GM23338 (cell line): ENCODE data around the gene INPP4B. TPM values are rescaled to one million over a fixed set of nuclear protein-coding genes. Genes with fewer than 3 reads are reported as not detected.

Experiments
- ATAC-seq: fragments of 200-7000 bp; cut with Tn5 transposase; 3 replicates; pipeline ENCODE4 v1.9.1; 2020
- DNase-seq: peaks from one replicate; pipeline ENCODE4 v3.0.0-alpha.2; 2015; ENCODE audit warnings: low spot score
- H2AFZ ChIP-seq: fragments of 200-600 bp; sonication (generic); 2 replicates; pipeline ENCODE4 v1.8.0; 2016; ENCODE audit warnings: antibody characterized with exemption, mild to moderate bottlenecking, moderate library complexity
- H3F3A ChIP-seq: fragments of 200-600 bp; sonication (generic); replicated peaks from 2 replicates; pipeline ENCODE4 v1.8.0; 2017; ENCODE audit warnings: antibody characterized with exemption, mixed run types, low read depth
- H3K27ac ChIP-seq: fragments of 200-600 bp; sonication (generic); 2 replicates; pipeline ENCODE4 v1.6.1; 2016; ENCODE audit warnings: low read depth
- H3K27me3 ChIP-seq: fragments of 200-600 bp; sonication (generic); 2 replicates; pipeline ENCODE4 v1.8.0; 2016; ENCODE audit warnings: mild to moderate bottlenecking, mixed run types, moderate library complexity; ENCODE audit not compliant: insufficient read depth
- H3K36me3 ChIP-seq: fragments of 200-600 bp; sonication (generic); 2 replicates; pipeline ENCODE4 v1.8.0; 2016; ENCODE audit warnings: mild to moderate bottlenecking; ENCODE audit not compliant: insufficient read depth
- H3K4me1 ChIP-seq: fragments of 200-600 bp; sonication (generic); 2 replicates; pipeline ENCODE4 v1.8.0; 2016; ENCODE audit warnings: mild to moderate bottlenecking, moderate library complexity; ENCODE audit not compliant: insufficient read depth
- H3K4me2 ChIP-seq: fragments of 200-600 bp; sonication (generic); 2 replicates; pipeline ENCODE4 v1.7.1; 2017; ENCODE audit warnings: mixed run types
- H3K4me3 ChIP-seq: fragments of 200-600 bp; sonication (generic); 2 replicates; pipeline ENCODE4 v1.6.1; 2016; ENCODE audit warnings: mixed run types
- H3K79me2 ChIP-seq: fragments of 200-600 bp; sonication (generic); replicated peaks from 2 replicates; pipeline ENCODE4 v1.8.0; 2017; ENCODE audit warnings: mild to moderate bottlenecking; ENCODE audit not compliant: insufficient read depth
- H3K9me2 ChIP-seq: fragments of 200-600 bp; sonication (generic); 2 replicates; pipeline ENCODE4 v1.8.0; 2017; ENCODE audit not compliant: insufficient read depth
- H4K20me1 ChIP-seq: fragments of 200-600 bp; sonication (generic); replicated peaks from 2 replicates; pipeline ENCODE4 v1.8.0; 2017; ENCODE audit warnings: mild to moderate bottlenecking; ENCODE audit not compliant: insufficient read depth
- H3K27ac Mint-ChIP-seq: 2 replicates; pipeline ENCODE4 v1.8.0; 2020; ENCODE audit warnings: inconsistent platforms, mild to moderate bottlenecking, moderate library complexity, mixed read lengths
- H3K27me3 Mint-ChIP-seq: 3 replicates; pipeline ENCODE4 v1.8.0; 2022; ENCODE audit warnings: low read depth, mild to moderate bottlenecking, moderate library complexity, mixed read lengths, inconsistent platforms; ENCODE audit not compliant: insufficient read depth, poor library complexity
- H3K36me3 Mint-ChIP-seq: 3 replicates; pipeline ENCODE4 v1.8.0; 2021; ENCODE audit warnings: low read depth, mild to moderate bottlenecking, inconsistent platforms, moderate library complexity, mixed read lengths
- H3K4me1 Mint-ChIP-seq: 3 replicates; pipeline ENCODE4 v1.8.0; 2020; ENCODE audit warnings: mild to moderate bottlenecking, inconsistent platforms, mixed read lengths
- H3K4me3 Mint-ChIP-seq: 3 replicates; pipeline ENCODE4 v1.8.0; 2021; ENCODE audit warnings: moderate library complexity, mild to moderate bottlenecking, inconsistent platforms, mixed read lengths
- H3K9me3 Mint-ChIP-seq: 3 replicates; pipeline ENCODE4 v1.8.0; 2020; ENCODE audit warnings: moderate library complexity, mild to moderate bottlenecking, inconsistent platforms, mixed read lengths
- CREB1 ChIP-seq: fragments of 250-450 bp; sonication (Bioruptor Pico); IDR thresholded peaks from 2 replicates; pipeline ENCODE4 v1.5.0; 2020; ENCODE audit warnings: low read depth, mild to moderate bottlenecking, moderate library complexity
- EZH2 ChIP-seq: fragments of 200-600 bp; sonication (generic); IDR thresholded peaks from one replicate; pipeline ENCODE4 v1.8.0; 2017; ENCODE audit warnings: antibody characterized with exemption, mild to moderate bottlenecking, low read depth; ENCODE audit not compliant: unreplicated experiment
- EZH2phosphoT487 ChIP-seq: fragments of 200-600 bp; sonication (generic); IDR thresholded peaks from one replicate; pipeline ENCODE4 v1.8.1; 2018; ENCODE audit warnings: antibody characterized with exemption; ENCODE audit not compliant: unreplicated experiment
- JUNB ChIP-seq: IDR thresholded peaks from one replicate; pipeline ENCODE4 v1.6.1; 2016; ENCODE audit warnings: antibody characterized with exemption; ENCODE audit not compliant: unreplicated experiment
- NANOG ChIP-seq: IDR thresholded peaks from 2 replicates; pipeline ENCODE4 v1.6.1; 2016; ENCODE audit warnings: antibody characterized with exemption, borderline replicate concordance
- POLR2AphosphoS5 ChIP-seq: IDR thresholded peaks from 2 replicates; pipeline ENCODE4 v1.6.1; 2016; ENCODE audit warnings: antibody characterized with exemption, low read depth
- STAT1 ChIP-seq: IDR thresholded peaks from one replicate; pipeline ENCODE4 v1.6.1; 2016; ENCODE audit warnings: antibody characterized with exemption; ENCODE audit not compliant: unreplicated experiment
- ZNF114 ChIP-seq: fragments of 250-450 bp; sonication (Bioruptor Pico); IDR thresholded peaks from 2 replicates; pipeline ENCODE4 v1.5.0; 2020; ENCODE audit warnings: mild to moderate bottlenecking, moderate library complexity
- polyA plus RNA-seq: library from polyadenylated mRNA; unstranded; fragments of >200 nt; fragmentation: Nextera tagmentation; extraction: Ambion mirVana; gene quantifications from 2 replicates; pipeline ENCODE4 v1.2.1, GENCODE V29; 2016
- total RNA-seq: library from RNA; depleted of rRNA; stranded (reverse); fragments of >200 nt; shearing (Covaris generic); gene quantifications from 2 replicates; pipeline ENCODE4 v1.2.3, GENCODE V29; 2014
- TF ChIP-seq, protein P1 (sequence below), 2 experiments: fragments of 200-600 bp in 1 of 2; sonication (generic) in 1 of 2; conservative IDR thresholded peaks; 2 replicates each; pipeline versions ENCODE4 v1.5.1 to v1.6.1; 2016 to 2017; ENCODE audit warnings: antibody characterized with exemption in 2 of 2, low read depth in 2 of 2, mild to moderate bottlenecking in 2 of 2, moderate library complexity in 1 of 2
- TF ChIP-seq, protein P2 (sequence below): IDR thresholded peaks from one replicate; pipeline ENCODE4 v1.6.1; 2018; ENCODE audit warnings: antibody characterized with exemption; ENCODE audit not compliant: unreplicated experiment
- TF ChIP-seq, protein P3 (sequence below): IDR thresholded peaks from 2 replicates; pipeline ENCODE4 v1.6.1; 2016; ENCODE audit warnings: antibody characterized with exemption

The INPP4B gene
- total and polyA plus RNA-seq, 2 experiments from 2014 or later: 0.11 to 0.14 TPM

DNA sequence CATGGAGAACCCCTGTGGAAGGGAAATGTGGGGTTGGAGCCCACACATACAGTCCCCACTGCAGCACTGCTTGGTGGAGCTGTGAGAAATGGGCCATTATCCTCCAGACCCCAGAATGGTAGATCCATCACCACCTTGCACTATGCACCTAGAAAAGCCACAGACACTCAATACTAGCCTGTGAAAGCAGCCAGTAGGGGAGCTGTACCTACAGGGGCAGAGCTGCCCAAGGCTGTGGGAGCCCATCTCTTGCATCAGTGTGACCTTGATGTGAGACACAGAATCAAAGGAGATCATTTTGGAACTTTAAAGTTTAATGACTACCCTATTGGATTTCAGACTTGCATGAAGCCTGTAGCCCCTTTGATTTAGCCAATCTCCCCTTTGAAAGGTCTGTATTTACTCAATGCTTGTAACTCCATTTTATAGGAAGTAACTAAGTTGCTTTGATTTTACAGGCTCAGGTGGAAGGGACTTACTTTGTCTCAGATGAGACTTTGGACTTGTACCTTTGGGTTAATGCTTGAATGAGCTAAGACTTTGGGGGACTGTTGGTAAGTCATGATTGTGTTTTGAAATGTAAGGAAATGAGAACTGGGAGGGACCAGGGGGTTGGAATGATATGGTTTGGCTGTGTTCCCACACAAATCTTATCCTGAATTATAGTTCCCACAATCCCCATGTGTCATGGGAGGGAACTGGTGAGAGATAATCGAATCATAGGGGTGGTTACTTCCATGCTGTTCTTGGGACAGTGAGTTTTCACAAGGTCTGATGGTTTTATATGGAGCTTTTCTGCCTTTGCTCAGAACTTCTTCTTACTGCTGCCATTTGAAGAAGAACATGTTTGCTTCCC is 352.6 kb downstream of the INPP4B start:
- DNase-seq (no peak), ATAC-seq (no peak)
- no peaks in the 10 kb centered on the region for H3K27me3 Mint-ChIP-seq
- no peaks in the 10 kb centered on the region for H3K4me1 Mint-ChIP-seq
- Histone ChIP-seq H2AFZ (no peak overlapping the region; the same call in 1 of the 2 replicates), H4K20me1 (no peaks in the 10 kb centered on the region), H3F3A (no peaks in the 10 kb centered on the region), H3K9me2 (0 out of 2 replicates have a peak, but pooled peaks cover 8% of the 10 kb centered on the region), H3K27ac (no peak overlapping the region), H3K4me3 (no peak overlapping the region), H3K36me3 (no peaks in the 10 kb centered on the region), H3K4me1 (no peaks in the 10 kb centered on the region), H3K4me2 (no peak overlapping the region), H3K79me2 (no peaks in the 10 kb centered on the region), H3K27me3 (no peaks in the 10 kb centered on the region)
- peaks cover 5% of the 10 kb centered on the region; the same call in 1 of the 3 replicates for H3K9me3 Mint-ChIP-seq
- no peak overlapping the region for H3K4me3 Mint-ChIP-seq
- no peaks in the 10 kb centered on the region for H3K36me3 Mint-ChIP-seq
- H3K27ac Mint-ChIP-seq: no peak overlapping the region
- TF ChIP-seq, protein P1, sequence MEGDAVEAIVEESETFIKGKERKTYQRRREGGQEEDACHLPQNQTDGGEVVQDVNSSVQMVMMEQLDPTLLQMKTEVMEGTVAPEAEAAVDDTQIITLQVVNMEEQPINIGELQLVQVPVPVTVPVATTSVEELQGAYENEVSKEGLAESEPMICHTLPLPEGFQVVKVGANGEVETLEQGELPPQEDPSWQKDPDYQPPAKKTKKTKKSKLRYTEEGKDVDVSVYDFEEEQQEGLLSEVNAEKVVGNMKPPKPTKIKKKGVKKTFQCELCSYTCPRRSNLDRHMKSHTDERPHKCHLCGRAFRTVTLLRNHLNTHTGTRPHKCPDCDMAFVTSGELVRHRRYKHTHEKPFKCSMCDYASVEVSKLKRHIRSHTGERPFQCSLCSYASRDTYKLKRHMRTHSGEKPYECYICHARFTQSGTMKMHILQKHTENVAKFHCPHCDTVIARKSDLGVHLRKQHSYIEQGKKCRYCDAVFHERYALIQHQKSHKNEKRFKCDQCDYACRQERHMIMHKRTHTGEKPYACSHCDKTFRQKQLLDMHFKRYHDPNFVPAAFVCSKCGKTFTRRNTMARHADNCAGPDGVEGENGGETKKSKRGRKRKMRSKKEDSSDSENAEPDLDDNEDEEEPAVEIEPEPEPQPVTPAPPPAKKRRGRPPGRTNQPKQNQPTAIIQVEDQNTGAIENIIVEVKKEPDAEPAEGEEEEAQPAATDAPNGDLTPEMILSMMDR (conservative IDR thresholded peaks at IDR 0.05; ENCODE audit: low read depth in 2 of 2): peak in 1 of 2 experiments; percentile 17; a peak in 1 of 4 replicates
- no peak for TF ChIP-seq CREB1 (CRISPR knock-in tag)

DNA sequence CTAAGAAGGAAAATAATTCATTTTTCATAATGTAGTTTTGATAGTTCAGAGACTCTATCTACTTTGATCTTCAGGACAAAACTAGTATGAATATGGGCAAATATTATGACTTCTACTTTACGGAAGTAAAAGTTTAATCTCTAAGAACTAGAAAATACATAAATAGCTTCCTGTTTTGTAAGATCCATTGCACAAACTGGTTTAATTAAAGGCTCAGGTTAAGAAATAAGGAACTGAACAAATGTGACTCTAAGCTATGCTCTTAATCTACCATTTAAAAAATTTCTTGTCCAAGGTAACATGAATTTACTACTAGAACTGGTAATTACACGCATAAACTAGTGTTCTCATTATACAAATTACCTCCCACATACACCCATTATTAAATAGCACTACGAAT is 360.6 kb downstream of the INPP4B start:
- H3K36me3 Mint-ChIP-seq: no peaks in the 10 kb centered on the region

More for the DNA sequence above, 360.6 kb downstream of the INPP4B start:
- H3K4me3 ChIP-seq: no peak overlapping the region
- H4K20me1 ChIP-seq: no peaks in the 10 kb centered on the region
- DNase-seq: no peak
- no peaks in the 10 kb centered on the region for H3K4me1 ChIP-seq
- no peaks in the 10 kb centered on the region for H3F3A ChIP-seq
- no peak overlapping the region for H3K27ac Mint-ChIP-seq
- no peak for ATAC-seq
- H2AFZ ChIP-seq: no peak overlapping the region
- H3K4me3 Mint-ChIP-seq: no peak overlapping the region
- no peak overlapping the region for H3K27ac ChIP-seq
- H3K4me2 ChIP-seq: no peak overlapping the region
- H3K4me1 Mint-ChIP-seq: no peaks in the 10 kb centered on the region
- H3K27me3 ChIP-seq: no peaks in the 10 kb centered on the region
- no peaks in the 10 kb centered on the region for H3K9me3 Mint-ChIP-seq
- no peaks in the 10 kb centered on the region for H3K9me2 ChIP-seq
- no peak for TF ChIP-seq EZH2
- TF ChIP-seq, protein P2, sequence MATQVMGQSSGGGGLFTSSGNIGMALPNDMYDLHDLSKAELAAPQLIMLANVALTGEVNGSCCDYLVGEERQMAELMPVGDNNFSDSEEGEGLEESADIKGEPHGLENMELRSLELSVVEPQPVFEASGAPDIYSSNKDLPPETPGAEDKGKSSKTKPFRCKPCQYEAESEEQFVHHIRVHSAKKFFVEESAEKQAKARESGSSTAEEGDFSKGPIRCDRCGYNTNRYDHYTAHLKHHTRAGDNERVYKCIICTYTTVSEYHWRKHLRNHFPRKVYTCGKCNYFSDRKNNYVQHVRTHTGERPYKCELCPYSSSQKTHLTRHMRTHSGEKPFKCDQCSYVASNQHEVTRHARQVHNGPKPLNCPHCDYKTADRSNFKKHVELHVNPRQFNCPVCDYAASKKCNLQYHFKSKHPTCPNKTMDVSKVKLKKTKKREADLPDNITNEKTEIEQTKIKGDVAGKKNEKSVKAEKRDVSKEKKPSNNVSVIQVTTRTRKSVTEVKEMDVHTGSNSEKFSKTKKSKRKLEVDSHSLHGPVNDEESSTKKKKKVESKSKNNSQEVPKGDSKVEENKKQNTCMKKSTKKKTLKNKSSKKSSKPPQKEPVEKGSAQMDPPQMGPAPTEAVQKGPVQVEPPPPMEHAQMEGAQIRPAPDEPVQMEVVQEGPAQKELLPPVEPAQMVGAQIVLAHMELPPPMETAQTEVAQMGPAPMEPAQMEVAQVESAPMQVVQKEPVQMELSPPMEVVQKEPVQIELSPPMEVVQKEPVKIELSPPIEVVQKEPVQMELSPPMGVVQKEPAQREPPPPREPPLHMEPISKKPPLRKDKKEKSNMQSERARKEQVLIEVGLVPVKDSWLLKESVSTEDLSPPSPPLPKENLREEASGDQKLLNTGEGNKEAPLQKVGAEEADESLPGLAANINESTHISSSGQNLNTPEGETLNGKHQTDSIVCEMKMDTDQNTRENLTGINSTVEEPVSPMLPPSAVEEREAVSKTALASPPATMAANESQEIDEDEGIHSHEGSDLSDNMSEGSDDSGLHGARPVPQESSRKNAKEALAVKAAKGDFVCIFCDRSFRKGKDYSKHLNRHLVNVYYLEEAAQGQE: no peak
- no peak for TF ChIP-seq NANOG
- TF ChIP-seq, protein P1 (conservative IDR thresholded peaks at IDR 0.05; ENCODE audit: low read depth in 2 of 2): no peak
- TF ChIP-seq POLR2AphosphoS5: no peak
- no peak for TF ChIP-seq ZNF114 (CRISPR knock-in tag)
- no peak for TF ChIP-seq JUNB
- TF ChIP-seq CREB1 (CRISPR knock-in tag): no peak
- no peak for TF ChIP-seq STAT1
- TF ChIP-seq EZH2phosphoT487: no peak
- TF ChIP-seq, protein P3, sequence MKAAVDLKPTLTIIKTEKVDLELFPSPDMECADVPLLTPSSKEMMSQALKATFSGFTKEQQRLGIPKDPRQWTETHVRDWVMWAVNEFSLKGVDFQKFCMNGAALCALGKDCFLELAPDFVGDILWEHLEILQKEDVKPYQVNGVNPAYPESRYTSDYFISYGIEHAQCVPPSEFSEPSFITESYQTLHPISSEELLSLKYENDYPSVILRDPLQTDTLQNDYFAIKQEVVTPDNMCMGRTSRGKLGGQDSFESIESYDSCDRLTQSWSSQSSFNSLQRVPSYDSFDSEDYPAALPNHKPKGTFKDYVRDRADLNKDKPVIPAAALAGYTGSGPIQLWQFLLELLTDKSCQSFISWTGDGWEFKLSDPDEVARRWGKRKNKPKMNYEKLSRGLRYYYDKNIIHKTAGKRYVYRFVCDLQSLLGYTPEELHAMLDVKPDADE: no peak
- H3K27me3 Mint-ChIP-seq: no peaks in the 10 kb centered on the region
- no peaks in the 10 kb centered on the region for H3K36me3 ChIP-seq
- no peaks in the 10 kb centered on the region for H3K79me2 ChIP-seq
